GM12801 (cell line): ENCODE measurements around the gene ZBTB21.

Experiments used
- CTCF ChIP-seq: IDR thresholded peaks from one replicate; pipeline ENCODE4 v1.5.1; 2011; ENCODE audit warnings: control low read depth; ENCODE audit not compliant: insufficient read length; ENCODE audit errors: extremely low read depth

Gene ZBTB21

GRCh38 chr21:41956926-41957729, 53.0 kb downstream of the ZBTB21 start:
- no peak for TF ChIP-seq CTCF

GRCh38 chr21:41955516-41955915, 54.6 kb downstream of the ZBTB21 start:
- TF ChIP-seq CTCF: no peak

- no peak for TF ChIP-seq CTCF
Measured at GRCh38 chr21:41954654-41955499, 55.3 kb downstream of the ZBTB21 start.

- no peak for TF ChIP-seq CTCF
Measured at GRCh38 chr21:41953831-41954653, 56.1 kb downstream of the ZBTB21 start, which contains the start of gene C2CD2. Gene C2CD2, minus strand, starts transcription at chr21:41954018. Its CDS starts 370 bp downstream, at chr21:41953648.

GRCh38 chr21:41953249-41953830, 56.8 kb downstream of the ZBTB21 start:
- no peak for TF ChIP-seq CTCF

- TF ChIP-seq CTCF: no peak
Measured at GRCh38 chr21:41952568-41953248, 57.5 kb downstream of the ZBTB21 start.
